Measurements from ENCODE around the gene UMODL1. TPM values are rescaled to one million over a fixed set of nuclear protein-coding genes. Genes with fewer than 3 reads are reported as not detected.

The UMODL1 gene
- total RNA-seq, 1 experiment from 2014 or later = not detected

DNA sequence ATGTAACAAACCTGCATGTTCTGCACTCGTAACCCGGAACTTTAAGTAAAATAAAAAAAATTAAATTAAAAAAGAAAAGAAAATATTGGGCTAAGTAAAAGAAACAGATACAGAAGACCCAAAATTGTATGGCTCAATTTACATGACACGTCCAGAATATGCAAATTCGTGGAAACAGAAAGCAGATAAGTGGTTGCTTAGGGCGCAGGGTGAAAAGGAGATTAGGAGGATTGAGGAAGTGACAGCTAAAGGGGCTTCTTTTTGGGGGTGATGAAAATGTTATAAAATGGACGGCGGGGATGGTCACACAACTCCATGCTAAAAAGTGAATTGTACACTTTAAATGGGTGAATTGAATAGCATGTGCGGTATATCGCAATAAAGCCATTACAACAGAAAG lies 33.6 kb upstream of the UMODL1 start:
- H3K18ac ChIP-seq (ENCODE audit: insufficient read length, low read depth, low read length) = no peak overlapping the region
- no peak overlapping the region for H3K23ac ChIP-seq (ENCODE audit: insufficient read length, low read depth, low read length)
- H3K4me1 Mint-ChIP-seq = peaks cover 10% of the 10 kb centered on the region in 2 experiments
- no peaks in the 10 kb centered on the region for H3K79me1 ChIP-seq (ENCODE audit: insufficient read depth, low read depth, low read length, poor library complexity, severe bottlenecking)
- H2BK20ac ChIP-seq (ENCODE audit: low read depth, low read length, poor library complexity, severe bottlenecking) = no peak overlapping the region
- H4K5ac ChIP-seq (ENCODE audit: insufficient read length, low read depth, low read length) = no peak overlapping the region
- H3K36me3 Mint-ChIP-seq (ENCODE audit: insufficient read depth in 1 of 3, low read depth in 3 of 3) = no peaks in the 10 kb centered on the region; a peak in 1 of 7 replicates
- no peak for DNase-seq
- no peak overlapping the region for H3K4me3 Mint-ChIP-seq
- H4K91ac ChIP-seq (ENCODE audit: insufficient read length, low read depth, low read length) = no peak overlapping the region
- H3K4me2 ChIP-seq (ENCODE audit: insufficient read depth, insufficient read length, low read length) = no peak overlapping the region
- WGBS (ENCODE audit: extremely low coverage, insufficient read length, low lambda C conversion rate) = no CpG with 5 or more reads among the region's 9 CpGs
- H4K8ac ChIP-seq (replicated peaks; ENCODE audit: insufficient read length, low read depth, low read length) = no peak overlapping the region
- H3K23me2 ChIP-seq (ENCODE audit: insufficient read length, low read depth, low read length, poor library complexity, severe bottlenecking) = no peaks in the 10 kb centered on the region
- no peaks in the 10 kb centered on the region for H4K20me1 ChIP-seq (ENCODE audit: control insufficient read depth, insufficient read depth, insufficient read length)
- no peak overlapping the region for H3K56ac ChIP-seq (ENCODE audit: insufficient read length, low read depth, low read length)
- peaks cover 0 to 6% of the 10 kb centered on the region in 2 experiments; a peak in 2 of 5 replicates for H3K9me3 Mint-ChIP-seq
- H2AK5ac ChIP-seq (ENCODE audit: insufficient read length, low read length) = no peak overlapping the region
- no peak overlapping the region for H2BK5ac ChIP-seq (ENCODE audit: insufficient read length, low read length)
- H3K79me2 ChIP-seq (ENCODE audit: insufficient read depth, low read length) = no peaks in the 10 kb centered on the region
- no peak overlapping the region for H3K27ac Mint-ChIP-seq
- no peak overlapping the region for H3T11ph ChIP-seq (ENCODE audit: low read length)
- H2BK120ac ChIP-seq (ENCODE audit: low read depth, low read length, poor library complexity, severe bottlenecking) = no peak overlapping the region
- H2BK12ac ChIP-seq (ENCODE audit: insufficient read length, low read depth, low read length) = no peak overlapping the region
- no peak overlapping the region for H3K27ac ChIP-seq (ENCODE audit: insufficient read length, low read depth, low read length)
- no peak overlapping the region for H3K9ac ChIP-seq (ENCODE audit: extremely low read depth, insufficient read length, low read length)
- H3K27me3 Mint-ChIP-seq (ENCODE audit: low read depth) = peaks cover 31% of the 10 kb centered on the region
- H3K4me1 ChIP-seq (ENCODE audit: insufficient read depth, low read length) = no peaks in the 10 kb centered on the region
- TF ChIP-seq, protein P1, sequence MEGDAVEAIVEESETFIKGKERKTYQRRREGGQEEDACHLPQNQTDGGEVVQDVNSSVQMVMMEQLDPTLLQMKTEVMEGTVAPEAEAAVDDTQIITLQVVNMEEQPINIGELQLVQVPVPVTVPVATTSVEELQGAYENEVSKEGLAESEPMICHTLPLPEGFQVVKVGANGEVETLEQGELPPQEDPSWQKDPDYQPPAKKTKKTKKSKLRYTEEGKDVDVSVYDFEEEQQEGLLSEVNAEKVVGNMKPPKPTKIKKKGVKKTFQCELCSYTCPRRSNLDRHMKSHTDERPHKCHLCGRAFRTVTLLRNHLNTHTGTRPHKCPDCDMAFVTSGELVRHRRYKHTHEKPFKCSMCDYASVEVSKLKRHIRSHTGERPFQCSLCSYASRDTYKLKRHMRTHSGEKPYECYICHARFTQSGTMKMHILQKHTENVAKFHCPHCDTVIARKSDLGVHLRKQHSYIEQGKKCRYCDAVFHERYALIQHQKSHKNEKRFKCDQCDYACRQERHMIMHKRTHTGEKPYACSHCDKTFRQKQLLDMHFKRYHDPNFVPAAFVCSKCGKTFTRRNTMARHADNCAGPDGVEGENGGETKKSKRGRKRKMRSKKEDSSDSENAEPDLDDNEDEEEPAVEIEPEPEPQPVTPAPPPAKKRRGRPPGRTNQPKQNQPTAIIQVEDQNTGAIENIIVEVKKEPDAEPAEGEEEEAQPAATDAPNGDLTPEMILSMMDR (conservative IDR thresholded peaks at IDR 0.05) = no peak
- H3K9me3 ChIP-seq (ENCODE audit: control insufficient read depth, low read depth, low read length) = no peaks in the 10 kb centered on the region
- H2AFZ ChIP-seq (ENCODE audit: low read length) = no peak overlapping the region
- no peak overlapping the region for H3K14ac ChIP-seq (ENCODE audit: insufficient read depth, low read length)
- H2BK15ac ChIP-seq (ENCODE audit: low read depth, low read length) = no peak overlapping the region
- no peaks in the 10 kb centered on the region for H3K27me3 ChIP-seq (ENCODE audit: insufficient read depth, low read length)
- H3K4ac ChIP-seq (ENCODE audit: low read depth, low read length) = no peak overlapping the region
